GM12878 (cell line): Measurements from ENCODE around the gene SPRYD3. TPM values are rescaled to one million over a fixed set of nuclear protein-coding genes. Genes with fewer than 3 reads are reported as not detected.

Experiments
- ATAC-seq: fragments of 200-7000 bp; cut with Tn5 transposase; 3 replicates; pipeline ENCODE4 v1.9.1; 2020; ENCODE audit warnings: mild to moderate bottlenecking, moderate library complexity
- BruUV-seq: library from RNA; stranded (reverse); fragments of 400-500 nt; replicated peaks from 2 replicates; lab custom pipeline; 2021; lab: Mats Ljungman, UMichigan
- CTCF ChIA-PET: fragments of 300-600 bp; sonication (Branson Sonifier 250); formaldehyde crosslinking; extraction: SDS; loops from one replicate; lab custom pipeline; 2021; ENCODE audit warnings: inconsistent platforms; lab: Yijun Ruan, JAX
- POLR2A ChIA-PET: fragments of 350-600 bp; formaldehyde crosslinking; extraction: SDS; loops from one replicate; lab custom pipeline; 2021; ENCODE audit warnings: inconsistent platforms; lab: Charles Lee
- RAD21 ChIA-PET: fragments of 300-600 bp; sonication (Branson Sonifier 250); formaldehyde crosslinking; loops from one replicate; lab custom pipeline; 2023; ENCODE audit warnings: antibody characterized with exemption; ENCODE audit not compliant: unreplicated experiment; lab: Charles Lee
- SMC1A ChIA-PET: fragments of 300-600 bp; sonication (Branson Sonifier 250); formaldehyde crosslinking; loops from one replicate; lab custom pipeline; 2023; ENCODE audit not compliant: unreplicated experiment, uncharacterized antibody; lab: Charles Lee
- DNase-seq: peaks from one replicate; pipeline ENCODE4 v3.0.0-alpha.2; 2011; ENCODE audit warnings: low read depth, low spot score
- FAIRE-seq: peaks from 3 replicates; lab custom pipeline; 2011; peaks lifted over from hg19 to GRCh38; lab: Jason Lieb, UNC
- H2AFZ ChIP-seq: 2 replicates; pipeline ENCODE4 v1.6.0; 2011; ENCODE audit warnings: low read depth, low read length, control low read depth; ENCODE audit not compliant: control insufficient read depth
- H3K27ac ChIP-seq: 2 replicates; pipeline ENCODE4 v1.5.1; 2011; ENCODE audit warnings: control low read depth; ENCODE audit not compliant: control insufficient read depth, insufficient read depth
- H3K27me3 ChIP-seq, 2 experiments: replicated peaks in 1 of 2; 2 replicates each; pipeline versions ENCODE4 v1.6.0 to v1.6.1; 2011; ENCODE audit warnings: low read length in 1 of 2; ENCODE audit not compliant: control insufficient read depth in 2 of 2, insufficient read depth in 2 of 2
- H3K36me3 ChIP-seq, 2 experiments: 2 replicates each; pipeline ENCODE4 v1.5.1; 2011; ENCODE audit warnings: low read length in 1 of 2; ENCODE audit not compliant: control insufficient read depth in 2 of 2, insufficient read depth in 2 of 2
- H3K4me1 ChIP-seq: 2 replicates; pipeline ENCODE4 v1.6.1; 2011; ENCODE audit warnings: mild to moderate bottlenecking, low read length, moderate library complexity, mixed read lengths; ENCODE audit not compliant: control insufficient read depth, insufficient read depth
- H3K4me2 ChIP-seq: 2 replicates; pipeline ENCODE4 v1.6.0; 2011; ENCODE audit warnings: control low read depth; ENCODE audit not compliant: control insufficient read depth, insufficient read depth
- H3K4me3 ChIP-seq: fragments of 200-600 bp; sonication (generic); 2 replicates; pipeline ENCODE4 v1.5.1; 2016
- H3K79me2 ChIP-seq: 2 replicates; pipeline ENCODE4 v1.6.0; 2011; ENCODE audit warnings: low read length; ENCODE audit not compliant: control insufficient read depth, insufficient read depth
- H3K9ac ChIP-seq: 2 replicates; pipeline ENCODE4 v1.8.0; 2011; ENCODE audit warnings: low read length, control low read depth, mixed read lengths; ENCODE audit not compliant: control insufficient read depth, insufficient read depth
- H3K9me3 ChIP-seq: replicated peaks from 3 replicates; pipeline ENCODE4 v1.5.1; 2011; ENCODE audit warnings: mild to moderate bottlenecking, low read length; ENCODE audit not compliant: control insufficient read depth, insufficient read depth
- H4K20me1 ChIP-seq: 2 replicates; pipeline ENCODE4 v1.6.0; 2011; ENCODE audit not compliant: control insufficient read depth, insufficient read depth
- BACH1 ChIP-seq: fragments of 450-650 bp; IDR thresholded peaks from 2 replicates; pipeline ENCODE4 v1.6.1; 2017; ENCODE audit warnings: mild to moderate bottlenecking, borderline replicate concordance
- FOS ChIP-seq: IDR thresholded peaks from 3 replicates; pipeline ENCODE4 v1.6.1; 2011; ENCODE audit warnings: borderline replicate concordance; ENCODE audit not compliant: insufficient read length; ENCODE audit errors: extremely low read depth
- NR2C2 ChIP-seq: IDR thresholded peaks from 2 replicates; pipeline ENCODE4 v1.6.1; 2011; ENCODE audit warnings: borderline replicate concordance, low read depth; ENCODE audit not compliant: control insufficient read depth, insufficient read length
- NR2F1 ChIP-seq: fragments of 450-650 bp; conservative IDR thresholded peaks from 2 replicates; pipeline ENCODE4 v1.6.1; 2017; ENCODE audit warnings: mild to moderate bottlenecking
- POLR2A ChIP-seq: IDR thresholded peaks from 2 replicates; pipeline ENCODE4 v1.6.1; 2011; ENCODE audit warnings: low read depth, mild to moderate bottlenecking, low read length
- POLR2AphosphoS5 ChIP-seq: IDR thresholded peaks from 2 replicates; pipeline ENCODE4 v1.6.1; 2011; ENCODE audit warnings: mild to moderate bottlenecking, low read length, inconsistent platforms
- ZNF217 ChIP-seq: fragments of 450-650 bp; IDR thresholded peaks from 2 replicates; pipeline ENCODE4 v1.6.1; 2017; ENCODE audit warnings: antibody characterized with exemption, mild to moderate bottlenecking
- WGBS: methylation state at CpG from one replicate; pipeline ENCODE4 v1.1.6; 2016; ENCODE audit warnings: low lambda C conversion rate; ENCODE audit not compliant: insufficient replicate concordance, insufficient coverage; ENCODE audit errors: missing lambda C conversion rate; 5-methylcytosine and 5-hydroxymethylcytosine counted together
- in situ Hi-C: fragments of 300-500 bp; cut with MboI; formaldehyde crosslinking; loops from 9 replicates; pipeline ENCODE4 v1.14.3; 2018; ENCODE audit warnings: mixed read lengths
- intact Hi-C: fragments of 100-400 bp; cut with micrococcal nuclease; formaldehyde crosslinking; loops from one replicate; pipeline ENCODE4 v1.14.2; 2022; ENCODE audit not compliant: unreplicated experiment
- polyA plus RNA-seq, 11 experiments: library from polyadenylated mRNA; depleted of rRNA in 4 of 11; unstranded in 6 of 11; stranded (reverse) in 5 of 11; fragments of >200 nt; fragmentation: Nextera tagmentation in 4 of 11; fragmentation: Illumina TruSeq in 1 of 11; extraction: Ambion mirVana in 4 of 11; extraction: Trizol in 1 of 11; gene quantifications; 1 replicate in 1 of 11; 2 replicates in 10 of 11; pipeline versions ENCODE4 v1.2.1 to v1.2.3, GENCODE V29; 2011 to 2016; ENCODE audit warnings: inconsistent platforms in 2 of 11, missing spikeins in 2 of 11, low read depth in 1 of 11
- total RNA-seq, 4 experiments: library from RNA; depleted of rRNA in 3 of 4; stranded (reverse); fragments of >200 nt in 3 of 4; fragmentation: Illumina TruSeq in 1 of 4; extraction: Trizol in 1 of 4; gene quantifications; 2 replicates each; pipeline versions ENCODE4 v1.2.1 to v1.2.3, GENCODE V29; 2013 to 2021
- TF ChIP-seq, protein P1 (sequence below): IDR thresholded peaks from 2 replicates; pipeline ENCODE4 v1.6.1; 2011; ENCODE audit warnings: borderline replicate concordance, low read depth, mild to moderate bottlenecking, moderate library complexity, low read length; ENCODE audit not compliant: insufficient read depth, poor library complexity, severe bottlenecking
- TF ChIP-seq, protein P2 (sequence below), 3 experiments: IDR thresholded peaks in 2 of 3; conservative IDR thresholded peaks in 1 of 3; 2 replicates each; pipeline ENCODE4 v1.5.1; 2011; ENCODE audit warnings: low read depth in 3 of 3, low read length in 3 of 3, mild to moderate bottlenecking in 3 of 3, control low read depth in 2 of 3, moderate library complexity in 2 of 3, inconsistent platforms in 1 of 3, mixed read lengths in 1 of 3; ENCODE audit not compliant: control insufficient read depth in 2 of 3, insufficient read depth in 1 of 3; ENCODE audit errors: extremely low read depth in 1 of 3
- TF ChIP-seq, protein P3 (sequence below): fragments of 450-650 bp; IDR thresholded peaks from 2 replicates; pipeline ENCODE4 v1.6.1; 2018; ENCODE audit warnings: mild to moderate bottlenecking, low read depth, moderate library complexity; ENCODE audit not compliant: partially characterized antibody

Gene SPRYD3
- total and polyA plus RNA-seq, 10 of the 15 experiments (the other 5 are each of a cell fraction or from before 2014, with no cell fraction given), result 2.3 to 26.4 (median 20.2) TPM

DNA sequence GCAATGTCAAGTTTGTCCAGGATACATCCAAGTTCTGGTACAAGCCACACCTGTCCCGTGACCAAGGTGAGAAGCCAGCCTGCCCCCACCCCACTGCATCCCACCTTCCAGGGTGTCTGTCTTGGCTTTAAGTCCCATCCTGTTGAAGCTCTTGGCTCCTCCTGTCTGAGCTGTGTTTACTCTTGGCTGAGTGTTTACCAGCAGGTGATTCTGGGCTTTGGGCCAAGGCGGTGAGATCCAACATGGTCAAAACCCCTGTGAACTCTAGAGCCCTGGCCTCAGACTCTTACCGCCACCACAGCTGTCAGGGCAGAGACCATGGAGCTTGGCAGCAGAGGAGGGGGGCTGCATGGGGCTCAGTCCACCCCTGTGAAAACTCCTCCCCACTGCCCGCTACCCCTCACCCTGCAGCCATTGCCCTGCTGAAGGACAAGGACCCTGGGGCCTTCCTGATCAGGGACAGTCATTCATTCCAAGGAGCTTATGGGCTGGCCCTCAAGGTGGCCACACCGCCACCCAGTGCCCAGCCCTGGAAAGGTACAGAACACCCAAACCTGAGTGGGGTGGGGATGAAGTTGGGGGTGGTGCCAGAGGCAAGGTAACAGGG, 17.7 kb downstream of the SPRYD3 start:
- H3K79me2 ChIP-seq, result no peaks in the 10 kb centered on the region
- ATAC-seq, result peak; percentile 49
- no peak overlapping the region for H3K4me2 ChIP-seq
- BruUV-seq, result no TSS peak
- no peak for FAIRE-seq
- SMC1A ChIA-PET, result interaction anchor here (7.8 kb wide), 1 partner anchor 40 kb away, joined by 126 read pairs; the partner anchor contains the start of gene SOAT2
- no peaks in the 10 kb centered on the region for H3K9me3 ChIP-seq
- no peaks in the 10 kb centered on the region for H3K27me3 ChIP-seq
- H2AFZ ChIP-seq, result no peak overlapping the region
- no peak for DNase-seq
- POLR2A ChIA-PET, result interaction anchor here (0.9 kb wide), 1 partner anchor 33 kb away, joined by 7 read pairs; no protein-coding TSS in a partner anchor
- in situ Hi-C loops (no loop called here), intact Hi-C loops (no loop called here)
- H3K4me1 ChIP-seq, result no peaks in the 10 kb centered on the region
- CTCF ChIA-PET, result interaction anchor here (0.7 to 2.0 kb wide), 6 partner anchors 10 to 41 kb away, joined by 3 to 7 read pairs (median 4); partner anchors contain the start of genes SOAT2 and TNS2
- peaks cover 5 to 6% of the 10 kb centered on the region in 2 experiments; a peak in 3 of 4 replicates for H3K36me3 ChIP-seq
- RAD21 ChIA-PET, result interaction anchor here (0.8 kb wide), 1 partner anchor 40 kb away, joined by 3 read pairs; no protein-coding TSS in a partner anchor
- no peak overlapping the region for H3K9ac ChIP-seq
- no peaks in the 10 kb centered on the region for H4K20me1 ChIP-seq
- WGBS, result 46% methylated on average over 5 of the region's 5 CpGs
- no peak overlapping the region for H3K4me3 ChIP-seq
- TF ChIP-seq, protein P1, sequence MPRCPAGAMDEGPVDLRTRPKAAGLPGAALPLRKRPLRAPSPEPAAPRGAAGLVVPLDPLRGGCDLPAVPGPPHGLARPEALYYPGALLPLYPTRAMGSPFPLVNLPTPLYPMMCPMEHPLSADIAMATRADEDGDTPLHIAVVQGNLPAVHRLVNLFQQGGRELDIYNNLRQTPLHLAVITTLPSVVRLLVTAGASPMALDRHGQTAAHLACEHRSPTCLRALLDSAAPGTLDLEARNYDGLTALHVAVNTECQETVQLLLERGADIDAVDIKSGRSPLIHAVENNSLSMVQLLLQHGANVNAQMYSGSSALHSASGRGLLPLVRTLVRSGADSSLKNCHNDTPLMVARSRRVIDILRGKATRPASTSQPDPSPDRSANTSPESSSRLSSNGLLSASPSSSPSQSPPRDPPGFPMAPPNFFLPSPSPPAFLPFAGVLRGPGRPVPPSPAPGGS, result no peak
- TF ChIP-seq POLR2A (peak; percentile 47; the same call in 1 of the 2 replicates), POLR2AphosphoS5 (peak; percentile 13; the same call in 1 of the 2 replicates), NR2F1 (no peak), BACH1 (no peak), NR2C2 (no peak), FOS (no peak), ZNF217 (no peak)
- TF ChIP-seq, protein P2, sequence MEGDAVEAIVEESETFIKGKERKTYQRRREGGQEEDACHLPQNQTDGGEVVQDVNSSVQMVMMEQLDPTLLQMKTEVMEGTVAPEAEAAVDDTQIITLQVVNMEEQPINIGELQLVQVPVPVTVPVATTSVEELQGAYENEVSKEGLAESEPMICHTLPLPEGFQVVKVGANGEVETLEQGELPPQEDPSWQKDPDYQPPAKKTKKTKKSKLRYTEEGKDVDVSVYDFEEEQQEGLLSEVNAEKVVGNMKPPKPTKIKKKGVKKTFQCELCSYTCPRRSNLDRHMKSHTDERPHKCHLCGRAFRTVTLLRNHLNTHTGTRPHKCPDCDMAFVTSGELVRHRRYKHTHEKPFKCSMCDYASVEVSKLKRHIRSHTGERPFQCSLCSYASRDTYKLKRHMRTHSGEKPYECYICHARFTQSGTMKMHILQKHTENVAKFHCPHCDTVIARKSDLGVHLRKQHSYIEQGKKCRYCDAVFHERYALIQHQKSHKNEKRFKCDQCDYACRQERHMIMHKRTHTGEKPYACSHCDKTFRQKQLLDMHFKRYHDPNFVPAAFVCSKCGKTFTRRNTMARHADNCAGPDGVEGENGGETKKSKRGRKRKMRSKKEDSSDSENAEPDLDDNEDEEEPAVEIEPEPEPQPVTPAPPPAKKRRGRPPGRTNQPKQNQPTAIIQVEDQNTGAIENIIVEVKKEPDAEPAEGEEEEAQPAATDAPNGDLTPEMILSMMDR (IDR thresholded peaks at IDR 0.05 in 2 of 3, conservative IDR thresholded peaks at IDR 0.05 in 1 of 3; ENCODE audit: control insufficient read depth in 2 of 3, extremely low read depth in 1 of 3, insufficient read depth in 1 of 3, low read depth in 3 of 3, low read length in 3 of 3), result peak; percentile 8 to 31 (median 21); a peak in 3 of 6 replicates
- TF ChIP-seq, protein P3, sequence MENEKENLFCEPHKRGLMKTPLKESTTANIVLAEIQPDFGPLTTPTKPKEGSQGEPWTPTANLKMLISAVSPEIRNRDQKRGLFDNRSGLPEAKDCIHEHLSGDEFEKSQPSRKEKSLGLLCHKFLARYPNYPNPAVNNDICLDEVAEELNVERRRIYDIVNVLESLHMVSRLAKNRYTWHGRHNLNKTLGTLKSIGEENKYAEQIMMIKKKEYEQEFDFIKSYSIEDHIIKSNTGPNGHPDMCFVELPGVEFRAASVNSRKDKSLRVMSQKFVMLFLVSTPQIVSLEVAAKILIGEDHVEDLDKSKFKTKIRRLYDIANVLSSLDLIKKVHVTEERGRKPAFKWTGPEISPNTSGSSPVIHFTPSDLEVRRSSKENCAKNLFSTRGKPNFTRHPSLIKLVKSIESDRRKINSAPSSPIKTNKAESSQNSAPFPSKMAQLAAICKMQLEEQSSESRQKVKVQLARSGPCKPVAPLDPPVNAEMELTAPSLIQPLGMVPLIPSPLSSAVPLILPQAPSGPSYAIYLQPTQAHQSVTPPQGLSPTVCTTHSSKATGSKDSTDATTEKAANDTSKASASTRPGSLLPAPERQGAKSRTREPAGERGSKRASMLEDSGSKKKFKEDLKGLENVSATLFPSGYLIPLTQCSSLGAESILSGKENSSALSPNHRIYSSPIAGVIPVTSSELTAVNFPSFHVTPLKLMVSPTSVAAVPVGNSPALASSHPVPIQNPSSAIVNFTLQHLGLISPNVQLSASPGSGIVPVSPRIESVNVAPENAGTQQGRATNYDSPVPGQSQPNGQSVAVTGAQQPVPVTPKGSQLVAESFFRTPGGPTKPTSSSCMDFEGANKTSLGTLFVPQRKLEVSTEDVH, result no peak
- no peak overlapping the region for H3K27ac ChIP-seq
